Body of pancreas (tissue), 4 donors: ENCODE results near the gene TTC17. TPM values are rescaled to one million over a fixed set of nuclear protein-coding genes. Genes with fewer than 3 reads are reported as not detected.

Experiments used
- ATAC-seq: fragments of 150-250 bp; one replicate; pipeline ENCODE4 v1.9.1; 2016
- DNase-seq, 4 donors: peaks; one replicate each; pipeline ENCODE4 v3.0.0-alpha.2; 2019
- H3K27ac ChIP-seq, 4 donors: fragments of 200-600 bp; sonication (generic); 1 replicate in 3 of 4; 2 replicates in 1 of 4; pipeline versions ENCODE4 v1.5.1 to v1.6.1; 2016 to 2019; ENCODE audit warnings: mild to moderate bottlenecking in 1 of 4, mixed read lengths in 1 of 4, moderate library complexity in 1 of 4
- H3K27me3 ChIP-seq, 2 donors: fragments of 200-600 bp; sonication (generic); one replicate each; pipeline ENCODE4 v1.6.0; 2016; ENCODE audit warnings: mild to moderate bottlenecking in 1 of 2
- H3K36me3 ChIP-seq, 2 donors: fragments of 200-600 bp; sonication (generic); replicated peaks in 1 of 2; 2 replicates each; pipeline ENCODE4 v1.5.1; 2016; ENCODE audit warnings: low read depth in 2 of 2; ENCODE audit not compliant: insufficient read depth in 1 of 2
- H3K4me1 ChIP-seq: fragments of 200-600 bp; sonication (generic); one replicate; pipeline ENCODE4 v1.6.0; 2016
- H3K4me3 ChIP-seq, 2 donors: fragments of 200-600 bp; sonication (generic); 1 replicate in 1 of 2; 2 replicates in 1 of 2; pipeline ENCODE4 v1.5.1; 2016 to 2019
- H3K9me3 ChIP-seq, 3 donors: fragments of 200-600 bp; sonication (generic); 1 replicate in 2 of 3; 2 replicates in 1 of 3; pipeline ENCODE4 v1.5.1; 2016
- POLR2A ChIP-seq, 3 donors: fragments of 450-650 bp; IDR thresholded peaks; one replicate each; pipeline ENCODE4 v1.6.1; 2016; ENCODE audit warnings: antibody characterized with exemption in 3 of 3, mild to moderate bottlenecking in 2 of 3
- WGBS, 2 donors: methylation state at CpG; one replicate each; pipeline ENCODE4 v1.1.5; 2017; 5-methylcytosine and 5-hydroxymethylcytosine counted together
- intact Hi-C: fragments of 100-400 bp; cut with DNase I; formaldehyde crosslinking; loops from one replicate; pipeline ENCODE4 v1.15.1; 2023
- total RNA-seq, 2 donors: library from RNA; depleted of rRNA; stranded (reverse); fragments of >200 nt; gene quantifications; one replicate each; pipeline ENCODE4 v1.1.0, GENCODE V29; 2016
- TF ChIP-seq, protein P1 (sequence below), 7 experiments: fragments of 450-650 bp in 4 of 7; fragments of 200-600 bp in 3 of 7; sonication (generic) in 3 of 7; IDR thresholded peaks; one replicate each; pipeline ENCODE4 v1.5.1; 2016 to 2019; ENCODE audit warnings: antibody characterized with exemption in 7 of 7

TTC17 gene
- total RNA-seq, 2 donors from 2014 or later = 99.1 to 195 TPM

DNA sequence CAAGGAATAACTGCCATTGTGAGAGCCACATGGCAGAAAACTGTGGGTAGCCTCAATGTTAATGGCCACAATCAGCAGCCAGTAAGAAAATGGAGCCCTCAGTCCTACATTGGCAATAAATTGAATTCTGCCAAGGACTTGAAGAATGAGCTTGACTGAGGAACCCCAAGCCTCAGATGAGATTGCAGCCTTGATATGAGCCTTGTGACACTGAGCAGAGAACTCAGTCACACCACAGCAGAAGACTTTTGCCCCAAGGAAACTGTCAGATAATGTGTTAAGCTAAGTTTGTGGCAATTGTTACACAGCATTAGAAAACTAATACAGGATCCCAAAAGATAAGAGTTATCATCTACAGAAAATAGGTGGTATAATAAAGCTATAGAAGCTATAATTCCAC is 2.4 kb upstream of the TTC17 start:
- no peak for TF ChIP-seq POLR2A (IDR thresholded peaks at IDR 0.05)
- TF ChIP-seq, protein P1, sequence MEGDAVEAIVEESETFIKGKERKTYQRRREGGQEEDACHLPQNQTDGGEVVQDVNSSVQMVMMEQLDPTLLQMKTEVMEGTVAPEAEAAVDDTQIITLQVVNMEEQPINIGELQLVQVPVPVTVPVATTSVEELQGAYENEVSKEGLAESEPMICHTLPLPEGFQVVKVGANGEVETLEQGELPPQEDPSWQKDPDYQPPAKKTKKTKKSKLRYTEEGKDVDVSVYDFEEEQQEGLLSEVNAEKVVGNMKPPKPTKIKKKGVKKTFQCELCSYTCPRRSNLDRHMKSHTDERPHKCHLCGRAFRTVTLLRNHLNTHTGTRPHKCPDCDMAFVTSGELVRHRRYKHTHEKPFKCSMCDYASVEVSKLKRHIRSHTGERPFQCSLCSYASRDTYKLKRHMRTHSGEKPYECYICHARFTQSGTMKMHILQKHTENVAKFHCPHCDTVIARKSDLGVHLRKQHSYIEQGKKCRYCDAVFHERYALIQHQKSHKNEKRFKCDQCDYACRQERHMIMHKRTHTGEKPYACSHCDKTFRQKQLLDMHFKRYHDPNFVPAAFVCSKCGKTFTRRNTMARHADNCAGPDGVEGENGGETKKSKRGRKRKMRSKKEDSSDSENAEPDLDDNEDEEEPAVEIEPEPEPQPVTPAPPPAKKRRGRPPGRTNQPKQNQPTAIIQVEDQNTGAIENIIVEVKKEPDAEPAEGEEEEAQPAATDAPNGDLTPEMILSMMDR (IDR thresholded peaks at IDR 0.05) = no peak
- no peak for ATAC-seq
- intact Hi-C loops = no loop called here

DNA sequence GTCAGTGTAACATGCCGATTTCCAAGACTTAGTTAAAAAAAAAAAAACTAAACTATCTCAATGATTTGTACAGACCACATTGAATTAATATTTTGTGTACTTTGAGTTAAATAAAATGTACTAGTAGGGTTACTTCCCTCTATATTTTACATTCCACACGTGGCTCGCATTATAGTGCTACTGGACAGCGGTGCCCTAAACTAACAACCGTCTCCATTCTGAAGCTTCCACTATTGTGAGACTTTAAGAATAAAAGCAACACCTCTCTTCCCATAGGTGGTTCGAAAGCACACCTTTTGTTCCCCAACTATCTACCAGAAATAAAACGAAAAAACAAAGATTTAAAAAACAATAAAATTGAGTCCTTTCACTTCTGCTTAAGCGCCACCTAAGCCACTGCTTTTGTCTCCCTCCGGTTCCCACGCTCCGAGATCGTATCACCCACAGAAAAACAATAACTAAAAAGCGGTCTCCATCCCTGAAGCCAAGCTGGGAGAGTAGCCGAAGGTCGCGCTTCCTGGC is 380 bp upstream of the TTC17 start:
- TF ChIP-seq, protein P1 (IDR thresholded peaks at IDR 0.05) = no peak
- TF ChIP-seq POLR2A (IDR thresholded peaks at IDR 0.05) = no peak
- Histone ChIP-seq H3K9me3 (no peaks in the 10 kb centered on the region), H3K4me3 (peak overlapping the region; percentile 96 to 98), H3K27me3 (no peaks in the 10 kb centered on the region), H3K36me3 (no peaks in the 10 kb centered on the region), H3K4me1 (peaks cover 28% of the 10 kb centered on the region), H3K27ac (peak overlapping the region; percentile 82 to 95 (median 91))
- DNase-seq (no peak), ATAC-seq (no peak)
- intact Hi-C loops = no loop called here
- 3 to 7% methylated on average over 16 of the region's 16 CpGs for WGBS, 2 donors

More for the DNA sequence above, 2.4 kb upstream of the TTC17 start:
- Histone ChIP-seq H3K36me3 (no peaks in the 10 kb centered on the region), H3K27ac (no peak overlapping the region), H3K9me3 (no peaks in the 10 kb centered on the region), H3K4me3 (no peak overlapping the region), H3K4me1 (peaks cover 22% of the 10 kb centered on the region), H3K27me3 (no peaks in the 10 kb centered on the region)
- no peak for DNase-seq

DNA sequence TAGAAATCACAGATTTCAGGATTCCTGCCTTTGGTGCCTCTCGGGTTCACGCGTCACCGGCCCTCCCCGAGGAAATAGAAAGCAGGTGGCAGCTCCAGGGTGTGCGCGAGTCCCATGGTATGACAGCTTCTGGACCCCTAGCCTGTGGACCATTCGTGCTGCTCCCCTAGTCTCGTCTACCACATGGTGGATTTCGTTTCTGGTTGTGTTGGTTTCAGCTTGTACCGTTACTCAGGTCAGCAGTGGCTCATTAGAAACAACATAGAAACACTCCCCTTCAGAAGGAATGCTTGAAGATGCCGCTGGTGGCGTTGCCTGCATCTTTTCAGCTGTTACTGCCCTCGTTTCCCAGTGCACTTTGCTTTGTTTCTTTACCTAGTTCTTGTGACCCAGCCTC is 700 bp downstream of the TTC17 start:
- intact Hi-C loops = no loop called here
- Histone ChIP-seq H3K36me3 (no peaks in the 10 kb centered on the region), H3K4me3 (peak overlapping the region; percentile 96 to 98), H3K4me1 (peaks cover 28% of the 10 kb centered on the region), H3K27ac (peak overlapping the region; percentile 82 to 95 (median 91)), H3K27me3 (no peaks in the 10 kb centered on the region), H3K9me3 (no peaks in the 10 kb centered on the region)
- ATAC-seq (peak; percentile 28), DNase-seq (no peak)
- TF ChIP-seq POLR2A (IDR thresholded peaks at IDR 0.05) = no peak
- TF ChIP-seq, protein P1 (IDR thresholded peaks at IDR 0.05) = no peak
- WGBS, 2 donors = 0% methylated on average over 14 of the region's 14 CpGs

DNA sequence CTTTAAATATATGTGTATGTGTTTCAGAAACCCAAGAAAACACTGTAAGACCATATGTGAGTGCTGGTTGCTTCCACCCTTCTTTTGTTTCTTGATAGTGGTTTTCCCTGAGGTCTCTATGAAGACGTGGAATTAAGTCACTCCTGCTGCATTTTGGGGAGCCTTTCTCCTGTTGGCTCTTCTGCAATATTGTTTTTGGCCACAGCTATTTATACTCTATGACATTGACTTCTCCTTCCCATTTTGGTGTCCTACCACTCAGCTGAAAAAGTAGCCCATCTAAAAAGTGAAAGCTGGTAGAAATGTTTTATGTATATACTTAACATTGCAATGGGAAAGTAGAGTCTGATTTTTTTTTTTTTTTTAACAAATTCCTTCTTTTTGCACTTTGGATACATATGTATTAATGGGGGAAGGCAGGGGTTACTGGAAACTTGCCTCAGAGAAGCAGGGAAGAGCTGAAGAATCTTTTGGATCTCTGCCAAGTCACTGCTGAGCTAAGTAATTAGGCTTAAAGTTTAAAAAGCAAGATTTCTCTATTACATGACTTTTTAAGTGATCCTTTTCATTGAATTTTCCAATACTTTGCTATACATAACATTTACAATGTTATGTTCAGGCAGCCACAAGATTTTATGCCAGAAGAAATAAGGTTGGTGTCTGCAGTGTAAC is 1.8 kb downstream of the TTC17 start:
- H3K36me3 ChIP-seq = no peaks in the 10 kb centered on the region
- TF ChIP-seq, protein P1 (IDR thresholded peaks at IDR 0.05) = no peak
- TF ChIP-seq POLR2A (IDR thresholded peaks at IDR 0.05) = no peak
- H3K9me3 ChIP-seq = no peaks in the 10 kb centered on the region
- peaks cover 28% of the 10 kb centered on the region for H3K4me1 ChIP-seq
- no peak overlapping the region for H3K4me3 ChIP-seq
- 21 to 28% methylated on average over 1 of the region's 1 CpG for WGBS, 2 donors
- H3K27ac ChIP-seq = no peak overlapping the region
- intact Hi-C loops = no loop called here
- ATAC-seq (no peak), DNase-seq (no peak)
- no peaks in the 10 kb centered on the region for H3K27me3 ChIP-seq

DNA sequence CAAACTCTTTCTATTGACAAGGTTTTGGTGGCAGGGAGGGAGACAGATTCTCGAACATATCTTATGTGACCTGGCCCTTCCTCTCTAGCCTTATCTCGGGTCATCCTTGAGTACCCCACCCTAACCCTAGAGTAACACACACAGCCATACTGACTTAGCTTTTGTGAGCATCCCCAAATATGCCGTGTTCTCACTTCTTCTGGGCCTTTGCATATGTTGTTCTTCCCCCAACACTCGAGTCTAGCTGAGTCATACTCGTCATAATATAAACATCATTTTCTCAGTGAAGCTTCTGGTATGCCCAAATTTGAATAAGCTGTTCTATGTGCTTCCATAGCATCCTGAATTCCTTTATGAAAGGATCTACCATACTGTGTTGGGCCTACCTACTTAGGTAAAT is 8.0 kb downstream of the TTC17 start:
- Histone ChIP-seq H3K27me3 (no peaks in the 10 kb centered on the region), H3K4me1 (peaks cover 34% of the 10 kb centered on the region), H3K4me3 (no peak overlapping the region), H3K27ac (no peak overlapping the region), H3K9me3 (no peaks in the 10 kb centered on the region), H3K36me3 (no peaks in the 10 kb centered on the region)
- WGBS, 2 donors = 72 to 83% methylated on average over 5 of the region's 5 CpGs
- intact Hi-C loops = no loop called here
- ATAC-seq (no peak), DNase-seq (no peak)
- TF ChIP-seq, protein P1 (IDR thresholded peaks at IDR 0.05) = no peak
- TF ChIP-seq POLR2A (IDR thresholded peaks at IDR 0.05) = no peak
